H1 (cell line): ENCODE measurements around the gene ZNF358. TPM values are rescaled to one million over a fixed set of nuclear protein-coding genes. Genes with fewer than 3 reads are reported as not detected.
A peak's percentile ranks its signal among the peaks of the same experiment; 100 is the strongest.

Experiments
- ATF3 ChIP-seq: IDR thresholded peaks from 2 replicates; pipeline ENCODE4 v1.6.1; 2011; ENCODE audit warnings: low read depth, mild to moderate bottlenecking, low read length; ENCODE audit not compliant: insufficient read depth
- BCL11A ChIP-seq, 2 experiments: IDR thresholded peaks; one replicate each; pipeline ENCODE4 v1.6.1; 2011; ENCODE audit warnings: low read depth in 2 of 2, low read length in 2 of 2, mild to moderate bottlenecking in 2 of 2
- BRCA1 ChIP-seq: IDR thresholded peaks from 2 replicates; pipeline ENCODE4 v1.6.1; 2012; ENCODE audit warnings: low read depth, low read length, improper control_type of control experiment
- CBX5 ChIP-seq: fragments of 300-800, 300-1000 bp; sonication (generic); IDR thresholded peaks from 2 replicates; pipeline ENCODE4 v1.7.1; 2016; ENCODE audit warnings: antibody characterized with exemption, low read length, low read depth
- CEBPB ChIP-seq: IDR thresholded peaks from 2 replicates; pipeline ENCODE4 v1.6.1; 2012; ENCODE audit warnings: low read depth, low read length
- CHD1 ChIP-seq: IDR thresholded peaks from 2 replicates; pipeline ENCODE4 v1.6.1; 2012; ENCODE audit warnings: low read depth, low read length, improper control_type of control experiment
- CTBP2 ChIP-seq: IDR thresholded peaks from 2 replicates; pipeline ENCODE4 v1.7.0; 2011; ENCODE audit warnings: borderline replicate concordance, mild to moderate bottlenecking, moderate library complexity, mixed read lengths, low read length; ENCODE audit not compliant: insufficient read depth, insufficient read length
- EGR1 ChIP-seq: IDR thresholded peaks from 2 replicates; pipeline ENCODE4 v1.6.1; 2011; ENCODE audit warnings: low read depth, low read length, borderline replicate concordance
- EP300 ChIP-seq, 2 experiments: IDR thresholded peaks; 1 replicate in 1 of 2; 2 replicates in 1 of 2; pipeline ENCODE4 v1.6.1; 2011 to 2012; ENCODE audit warnings: low read depth in 2 of 2, low read length in 2 of 2, mild to moderate bottlenecking in 2 of 2, borderline replicate concordance in 1 of 2, inconsistent platforms in 1 of 2, moderate library complexity in 1 of 2
- EZH2 ChIP-seq: fragments of 200-600 bp; sonication (generic); IDR thresholded peaks from 2 replicates; pipeline ENCODE4 v1.7.1; 2012; ENCODE audit warnings: low read depth, mild to moderate bottlenecking, moderate library complexity, low read length, inconsistent platforms; ENCODE audit not compliant: severe bottlenecking
- HDAC2 ChIP-seq, 2 experiments: fragments of 300-600 bp in 1 of 2; sonication (generic) in 1 of 2; IDR thresholded peaks; 2 replicates each; pipeline ENCODE4 v1.6.1; 2011 to 2012; ENCODE audit warnings: low read depth in 2 of 2, low read length in 2 of 2, mild to moderate bottlenecking in 2 of 2, moderate library complexity in 2 of 2, borderline replicate concordance in 1 of 2, inconsistent platforms in 1 of 2
- HDAC6 ChIP-seq: IDR thresholded peaks from one replicate; pipeline ENCODE4 v1.7.1; 2012; ENCODE audit warnings: low read depth, mild to moderate bottlenecking, inconsistent platforms, low read length, moderate library complexity
- KDM5A ChIP-seq: fragments of 200-600 bp; IDR thresholded peaks from 2 replicates; pipeline ENCODE4 v1.7.1; 2012; ENCODE audit warnings: mild to moderate bottlenecking, low read length, inconsistent platforms, mixed read lengths
- MAFK ChIP-seq: IDR thresholded peaks from 2 replicates; pipeline ENCODE4 v1.6.1; 2012; ENCODE audit warnings: low read depth, mild to moderate bottlenecking, improper control_type of control experiment, low read length
- MAX ChIP-seq: IDR thresholded peaks from 2 replicates; pipeline ENCODE4 v1.6.1; 2012; ENCODE audit warnings: inconsistent platforms
- POLR2AphosphoS5 ChIP-seq: IDR thresholded peaks from 2 replicates; pipeline ENCODE4 v1.6.1; 2011; ENCODE audit warnings: low read depth, low read length
- POU5F1 ChIP-seq: IDR thresholded peaks from 2 replicates; pipeline ENCODE4 v1.6.1; 2011; ENCODE audit warnings: low read depth, mild to moderate bottlenecking, low read length, moderate library complexity
- RBBP5 ChIP-seq: IDR thresholded peaks from 2 replicates; pipeline ENCODE4 v1.7.1; 2012; ENCODE audit warnings: low read depth, mild to moderate bottlenecking, inconsistent platforms, low read length, moderate library complexity, borderline replicate concordance
- RNF2 ChIP-seq: fragments of 200-900, 300-1000 bp; sonication (generic); IDR thresholded peaks from 2 replicates; pipeline ENCODE4 v1.7.1; 2016; ENCODE audit warnings: borderline replicate concordance, low read depth, mild to moderate bottlenecking, antibody characterized with exemption, low read length; ENCODE audit not compliant: poor library complexity, severe bottlenecking; ENCODE audit errors: missing control alignments
- RXRA ChIP-seq: IDR thresholded peaks from 2 replicates; pipeline ENCODE4 v1.6.1; 2011; ENCODE audit warnings: low read depth, mild to moderate bottlenecking, low read length, moderate library complexity; ENCODE audit not compliant: insufficient read depth
- SAP30 ChIP-seq: fragments of 300-600 bp; sonication (generic); IDR thresholded peaks from 2 replicates; pipeline ENCODE4 v1.7.1; 2012; ENCODE audit warnings: low read length, moderate library complexity, mild to moderate bottlenecking, inconsistent platforms; ENCODE audit not compliant: insufficient read depth, insufficient replicate concordance
- TBP ChIP-seq: IDR thresholded peaks from 2 replicates; pipeline ENCODE4 v1.6.1; 2011; ENCODE audit warnings: low read depth, low read length, improper control_type of control experiment
- YY1 ChIP-seq: IDR thresholded peaks from 2 replicates; pipeline ENCODE4 v1.6.1; 2011; ENCODE audit warnings: low read depth, mild to moderate bottlenecking, low read length
- polyA plus RNA-seq, 7 experiments: library from polyadenylated mRNA; depleted of rRNA in 3 of 7; stranded (reverse) in 5 of 7; unstranded in 2 of 7; fragments of >200 nt in 5 of 7; fragments of 200-250 nt in 2 of 7; gene quantifications; 1 replicate in 5 of 7; 2 replicates in 1 of 7; 4 replicates in 1 of 7; pipeline versions ENCODE4 v1.2.1 to v1.2.3, GENCODE V29; 2011 to 2013; ENCODE audit warnings: missing spikeins in 2 of 7, mixed read lengths in 2 of 7
- total RNA-seq: library from RNA; stranded (reverse); fragmentation: NEBNext Ultra II Directional; extraction: Animal tissue kit (Norgen Biotek cat#: 25700); gene quantifications from 2 replicates; pipeline ENCODE4 v1.2.1, GENCODE V29; 2021

ZNF358 gene
- total and polyA plus RNA-seq, 2 of the 8 experiments (the other 6 are each of a cell fraction or from before 2014, with no cell fraction given), result 40.0 to 60.3 TPM

- TF ChIP-seq ATF3 (0 out of 2 replicates have a peak, but pooled peaks have one; percentile 23), RBBP5 (no peak), MAFK (no peak), CBX5 (no peak), YY1 (no peak), HDAC2 (IDR thresholded peaks at IDR 0.05; ENCODE audit: borderline replicate concordance in 1 of 2, low read depth in 2 of 2, low read length in 2 of 2) (peak in 1 of 2 experiments; percentile 81; a peak in 1 of 4 replicates), CEBPB (no peak), MAX (peak; percentile 93), HDAC6 (no peak), POLR2AphosphoS5 (no peak), EP300 (IDR thresholded peaks at IDR 0.05; ENCODE audit: borderline replicate concordance in 1 of 2, low read depth in 2 of 2, low read length in 2 of 2) (no peak), TBP (0 out of 2 replicates have a peak, but pooled peaks have one; percentile 24), POU5F1 (no peak), KDM5A (no peak), CTBP2 (no peak), RXRA (no peak), EGR1 (no peak), EZH2 (no peak), RNF2 (no peak), CHD1 (no peak), SAP30 (peak; percentile 42), BRCA1 (no peak), BCL11A (IDR thresholded peaks at IDR 0.05; ENCODE audit: low read depth in 2 of 2, low read length in 2 of 2) (no peak)
Observed at GRCh38 chr19:7505682-7506384, 10.1 kb upstream of the ZNF358 start (continued).
